IMR-90 (cell line): ENCODE results near the gene ROBO1. TPM values are rescaled to one million over a fixed set of nuclear protein-coding genes. Genes with fewer than 3 reads are reported as not detected.

ENCODE experiments used
- ATAC-seq: fragments of 200-7000 bp; cut with Tn5 transposase; 2 replicates; pipeline ENCODE4 v1.9.1; 2020; ENCODE audit warnings: low read depth, mild to moderate bottlenecking, moderate library complexity
- BruUV-seq: library from RNA; stranded (reverse); fragments of 400-500 nt; replicated peaks from 2 replicates; lab custom pipeline; 2021; lab: Mats Ljungman, UMichigan
- CTCF ChIA-PET: fragments of 300-600 bp; formaldehyde crosslinking; extraction: SDS; loops from one replicate; lab custom pipeline; 2021; ENCODE audit warnings: antibody characterized with exemption; lab: Yijun Ruan, JAX
- POLR2A ChIA-PET: fragments of 300-600 bp; sonication (Branson Sonifier 250); formaldehyde crosslinking; loops from one replicate; lab custom pipeline; 2022; ENCODE audit warnings: antibody characterized with exemption; ENCODE audit not compliant: unreplicated experiment; lab: Charles Lee
- DNase-seq: peaks from one replicate; pipeline ENCODE4 v3.0.0; 2013
- H2AFZ ChIP-seq: replicated peaks from 2 replicates; pipeline ENCODE3; 2013; ENCODE audit warnings: low read length, mild to moderate bottlenecking; ENCODE audit not compliant: poor library complexity
- H2AK5ac ChIP-seq: 2 replicates; pipeline ENCODE4 v1.6.1; 2013; ENCODE audit warnings: low read depth, low read length, inconsistent platforms
- H2AK9ac ChIP-seq: replicated peaks from 2 replicates; pipeline ENCODE3; 2013; ENCODE audit warnings: mild to moderate bottlenecking, low read depth, low read length, moderate library complexity; ENCODE audit not compliant: poor library complexity
- H2BK120ac ChIP-seq: 2 replicates; pipeline ENCODE4 v1.6.1; 2013; ENCODE audit warnings: low read depth, low read length, inconsistent platforms
- H2BK15ac ChIP-seq: 3 replicates; pipeline ENCODE4 v1.6.1; 2013; ENCODE audit warnings: low read depth, low read length, inconsistent platforms
- H2BK20ac ChIP-seq: 2 replicates; pipeline ENCODE4 v1.6.1; 2013; ENCODE audit warnings: low read depth, mild to moderate bottlenecking, inconsistent platforms, low read length, moderate library complexity
- H2BK5ac ChIP-seq: 2 replicates; pipeline ENCODE4 v1.6.1; 2013; ENCODE audit warnings: mild to moderate bottlenecking, low read depth, low read length, inconsistent platforms; ENCODE audit not compliant: poor library complexity, severe bottlenecking
- H3K14ac ChIP-seq: replicated peaks from 2 replicates; pipeline ENCODE4 v1.6.1; 2013; ENCODE audit warnings: low read depth, low read length, inconsistent platforms
- H3K18ac ChIP-seq: 2 replicates; pipeline ENCODE4 v1.6.1; 2013; ENCODE audit warnings: low read depth, low read length, control low read depth
- H3K23ac ChIP-seq: 2 replicates; pipeline ENCODE4 v1.6.1; 2013; ENCODE audit warnings: low read depth, low read length, inconsistent platforms
- H3K27ac ChIP-seq: 2 replicates; pipeline ENCODE4 v1.5.1; 2013; ENCODE audit warnings: mild to moderate bottlenecking, control low read depth, low read length; ENCODE audit not compliant: insufficient read depth
- H3K27me3 ChIP-seq: 2 replicates; pipeline ENCODE4 v1.6.1; 2013; ENCODE audit warnings: low read length; ENCODE audit not compliant: control insufficient read depth, insufficient read depth
- H3K36me3 ChIP-seq: 2 replicates; pipeline ENCODE4 v1.6.1; 2013; ENCODE audit warnings: low read length, mixed read lengths; ENCODE audit not compliant: control insufficient read depth, insufficient read depth
- H3K4ac ChIP-seq: 2 replicates; pipeline ENCODE4 v1.6.1; 2013; ENCODE audit warnings: low read depth, low read length, inconsistent platforms
- H3K4me1 ChIP-seq: 2 replicates; pipeline ENCODE4 v1.6.1; 2013; ENCODE audit warnings: low read length, mixed read lengths; ENCODE audit not compliant: control insufficient read depth, insufficient read depth
- H3K4me2 ChIP-seq: 2 replicates; pipeline ENCODE4 v1.6.1; 2013; ENCODE audit warnings: low read depth, mild to moderate bottlenecking, control low read depth, low read length, moderate library complexity
- H3K4me3 ChIP-seq: 2 replicates; pipeline ENCODE4 v1.5.1; 2013; ENCODE audit warnings: low read depth, mild to moderate bottlenecking, control low read depth, low read length, moderate library complexity; ENCODE audit not compliant: insufficient read depth
- H3K56ac ChIP-seq: 2 replicates; pipeline ENCODE4 v1.6.1; 2013; ENCODE audit warnings: low read length, inconsistent platforms; ENCODE audit not compliant: insufficient read depth; ENCODE audit errors: extremely low read depth
- H3K79me1 ChIP-seq, 2 experiments: 2 replicates each; pipeline ENCODE4 v1.6.1; 2013; ENCODE audit warnings: low read length in 2 of 2, inconsistent platforms in 1 of 2, low read depth in 1 of 2
- H3K9ac ChIP-seq: 2 replicates; pipeline ENCODE4 v1.6.1; 2013; ENCODE audit warnings: low read depth, low read length, control low read depth
- H3K9me1 ChIP-seq: 2 replicates; pipeline ENCODE4 v1.6.1; 2013; ENCODE audit warnings: low read length, inconsistent platforms; ENCODE audit not compliant: insufficient read depth
- H3K9me3 ChIP-seq: 2 replicates; pipeline ENCODE4 v1.6.1; 2013; ENCODE audit warnings: low read length; ENCODE audit not compliant: control insufficient read depth, insufficient read depth
- H4K20me1 ChIP-seq: 2 replicates; pipeline ENCODE4 v1.6.1; 2013; ENCODE audit warnings: low read length, inconsistent platforms; ENCODE audit not compliant: insufficient read depth
- H4K5ac ChIP-seq: 2 replicates; pipeline ENCODE4 v1.6.1; 2013; ENCODE audit warnings: mild to moderate bottlenecking, low read depth, low read length, control low read depth
- H4K8ac ChIP-seq, 2 experiments: 2 replicates each; pipeline ENCODE4 v1.6.1; 2013; ENCODE audit warnings: low read depth in 2 of 2, low read length in 2 of 2, control low read depth in 1 of 2, inconsistent platforms in 1 of 2
- H4K91ac ChIP-seq: 2 replicates; pipeline ENCODE4 v1.6.1; 2013; ENCODE audit warnings: low read depth, low read length, inconsistent platforms; ENCODE audit not compliant: insufficient read depth
- CHD1 ChIP-seq: IDR thresholded peaks from 2 replicates; pipeline ENCODE4 v1.6.1; 2012; ENCODE audit warnings: low read depth, low read length, improper control_type of control experiment
- ELK1 ChIP-seq: fragments of 150-350 bp; IDR thresholded peaks from 2 replicates; pipeline ENCODE4 v1.6.1; 2016; ENCODE audit warnings: low read depth, mild to moderate bottlenecking, low read length, moderate library complexity, borderline replicate concordance
- FOS ChIP-seq: fragments of 150-350 bp; IDR thresholded peaks from 2 replicates; pipeline ENCODE4 v1.6.1; 2016; ENCODE audit warnings: low read depth, low read length
- MAFK ChIP-seq: IDR thresholded peaks from 2 replicates; pipeline ENCODE4 v1.6.1; 2012; ENCODE audit warnings: low read depth, low read length, improper control_type of control experiment
- RCOR1 ChIP-seq: IDR thresholded peaks from 2 replicates; pipeline ENCODE4 v1.6.1; 2012; ENCODE audit warnings: mild to moderate bottlenecking, low read length, improper control_type of control experiment; ENCODE audit not compliant: insufficient replicate concordance
- SMC3 ChIP-seq: fragments of 150-350 bp; IDR thresholded peaks from 2 replicates; pipeline ENCODE4 v1.6.1; 2016; ENCODE audit warnings: low read depth, mild to moderate bottlenecking, antibody characterized with exemption, low read length, moderate library complexity
- dilution Hi-C: fragments of 300-500 bp; cut with HindIII; formaldehyde crosslinking; loops from one replicate; pipeline ENCODE4 v1.14.3; 2018; ENCODE audit warnings: low sequenced_read_pairs; ENCODE audit not compliant: unreplicated experiment
- in situ Hi-C: fragments of 300-500 bp; cut with MboI; formaldehyde crosslinking; loops from 3 replicates; pipeline ENCODE4 v1.14.3; 2019; ENCODE audit warnings: low sequenced_read_pairs, inconsistent platforms, mixed read lengths
- intact Hi-C: fragments of 100-400 bp; cut with micrococcal nuclease; formaldehyde crosslinking; loops from 2 replicates; pipeline ENCODE4 v1.10.0; 2022
- polyA plus RNA-seq, 3 experiments: library from polyadenylated mRNA; depleted of rRNA; stranded (reverse); fragments of >200 nt; gene quantifications; 2 replicates each; pipeline ENCODE4 v1.2.3, GENCODE V29; 2012; ENCODE audit warnings: low replicate concordance in 1 of 3
- total RNA-seq: library from RNA; depleted of rRNA; stranded (reverse); fragments of >200 nt; gene quantifications from 2 replicates; pipeline ENCODE4 v1.2.3, GENCODE V29; 2012

Gene ROBO1
- total and polyA plus RNA-seq, 2 of the 4 experiments (the other 2 are of a cell fraction), result 24.1 to 53.9 TPM

- Histone ChIP-seq H3K27ac (no peak overlapping the region), H4K8ac (peak overlapping the region in 1 of 2 experiments; percentile 25; a peak in 1 of 4 replicates), H3K23ac (no peak overlapping the region), H2AK5ac (no peak overlapping the region), H3K9ac (no peak overlapping the region), H3K36me3 (no peaks in the 10 kb centered on the region), H3K9me3 (no peaks in the 10 kb centered on the region), H3K27me3 (no peaks in the 10 kb centered on the region), H2BK15ac (no peak overlapping the region), H3K9me1 (no peaks in the 10 kb centered on the region), H4K91ac (no peak overlapping the region), H3K14ac (no peak overlapping the region), H4K20me1 (no peaks in the 10 kb centered on the region), H3K4me3 (no peak overlapping the region), H2BK20ac (no peak overlapping the region), H3K4me1 (peaks cover 6% of the 10 kb centered on the region; the same call in 1 of the 2 replicates), H2BK120ac (peak overlapping the region; percentile 13; the same call in 1 of the 2 replicates), H3K4ac (no peak overlapping the region; the same call in 1 of the 2 replicates), H2AFZ (no peak overlapping the region), H3K79me1 (no peaks in the 10 kb centered on the region), H4K5ac (no peak overlapping the region), H3K4me2 (peak overlapping the region; percentile 37; the same call in 1 of the 2 replicates), H3K56ac (no peak overlapping the region), H3K18ac (peak overlapping the region; percentile 64; the same call in 1 of the 2 replicates), H2AK9ac (no peak overlapping the region), H2BK5ac (peak overlapping the region; percentile 42)
- dilution Hi-C loops (no loop called here), intact Hi-C loops (loop anchor here (5.0 kb wide), 1 partner anchor 130 kb away; no protein-coding TSS in a partner anchor), in situ Hi-C loops (loop anchor here (10.0 kb wide), 1 partner anchor 702 kb away; no protein-coding TSS in a partner anchor)
- POLR2A ChIA-PET, result no interaction called here
- TF ChIP-seq RCOR1 (no peak), MAFK (peak; percentile 55), FOS (peak; percentile 57), SMC3 (no peak), ELK1 (no peak), CHD1 (no peak)
- ATAC-seq (peak; percentile 78), DNase-seq (peak; percentile 87)
- CTCF ChIA-PET, result interaction anchor here (0.6 to 1.6 kb wide), 3 partner anchors 27 to 379 kb away, joined by 3 to 6 read pairs (median 5); no protein-coding TSS in a partner anchor
- BruUV-seq, result no TSS peak
These were observed 400.7 kb downstream of the ROBO1 start for GRCh38 chr3:79367066-79367465.
